Measurements from ENCODE around the gene NXN. TPM values are rescaled to one million over a fixed set of nuclear protein-coding genes. Genes with fewer than 3 reads are reported as not detected.

Gene NXN
- polyA plus RNA-seq, 1 experiment, result 88.8 TPM

DNA sequence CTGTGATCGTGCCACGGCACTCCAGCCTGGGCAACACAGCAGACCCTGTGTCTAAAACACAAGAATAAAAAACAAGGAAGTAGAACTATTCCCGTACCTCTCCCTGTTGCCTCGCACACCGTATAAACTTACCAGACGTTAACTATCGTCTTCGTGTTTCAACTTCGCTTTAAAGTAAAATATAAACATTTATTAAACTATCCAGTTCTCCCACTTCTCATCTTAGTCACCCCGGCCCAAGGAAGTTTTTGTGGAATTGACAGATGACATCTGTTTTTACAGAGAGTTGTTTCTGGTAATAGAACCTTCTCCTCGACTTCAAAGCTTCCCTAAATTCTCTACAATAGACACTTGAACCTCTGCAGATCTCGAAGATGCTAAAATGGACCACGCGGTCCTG is 83.1 kb downstream of the NXN start:
- no peak for DNase-seq (ENCODE audit: low read depth)
- CTCF ChIA-PET, result no interaction called here

DNA sequence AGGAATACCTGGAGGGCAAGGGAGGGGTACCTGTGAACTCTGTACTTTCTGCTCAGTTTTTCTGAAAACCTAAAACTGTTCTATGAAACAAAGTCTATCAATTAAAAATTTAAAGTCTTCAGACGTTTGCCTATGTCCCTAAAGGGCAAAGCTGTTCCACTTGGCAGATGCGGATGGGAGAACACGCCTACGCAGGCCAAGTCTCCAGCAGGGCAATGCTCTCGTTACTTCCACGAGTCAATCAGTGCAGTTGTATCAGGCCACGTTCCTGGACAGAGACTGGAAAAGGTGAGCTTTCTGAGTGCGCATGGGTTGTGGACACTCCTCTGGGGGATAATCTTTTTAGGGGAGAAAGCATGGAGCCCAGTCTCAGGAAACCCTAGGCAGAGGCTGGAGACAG is 86.6 kb downstream of the NXN start:
- Histone ChIP-seq H3K4me3 (ENCODE audit: low read depth, low read length) (no peak overlapping the region), H3K27me3 (ENCODE audit: control insufficient read depth, insufficient read depth, low read length) (no peaks in the 10 kb centered on the region), H3K36me3 (ENCODE audit: control insufficient read depth, insufficient read depth, low read length) (no peaks in the 10 kb centered on the region)
- ChIA-PET CTCF (interaction anchor here (0.5 kb wide), 1 partner anchor 94 kb away, joined by 3 read pairs; no protein-coding TSS in a partner anchor), POLR2A (no interaction called here)
- TF ChIP-seq, protein P1, sequence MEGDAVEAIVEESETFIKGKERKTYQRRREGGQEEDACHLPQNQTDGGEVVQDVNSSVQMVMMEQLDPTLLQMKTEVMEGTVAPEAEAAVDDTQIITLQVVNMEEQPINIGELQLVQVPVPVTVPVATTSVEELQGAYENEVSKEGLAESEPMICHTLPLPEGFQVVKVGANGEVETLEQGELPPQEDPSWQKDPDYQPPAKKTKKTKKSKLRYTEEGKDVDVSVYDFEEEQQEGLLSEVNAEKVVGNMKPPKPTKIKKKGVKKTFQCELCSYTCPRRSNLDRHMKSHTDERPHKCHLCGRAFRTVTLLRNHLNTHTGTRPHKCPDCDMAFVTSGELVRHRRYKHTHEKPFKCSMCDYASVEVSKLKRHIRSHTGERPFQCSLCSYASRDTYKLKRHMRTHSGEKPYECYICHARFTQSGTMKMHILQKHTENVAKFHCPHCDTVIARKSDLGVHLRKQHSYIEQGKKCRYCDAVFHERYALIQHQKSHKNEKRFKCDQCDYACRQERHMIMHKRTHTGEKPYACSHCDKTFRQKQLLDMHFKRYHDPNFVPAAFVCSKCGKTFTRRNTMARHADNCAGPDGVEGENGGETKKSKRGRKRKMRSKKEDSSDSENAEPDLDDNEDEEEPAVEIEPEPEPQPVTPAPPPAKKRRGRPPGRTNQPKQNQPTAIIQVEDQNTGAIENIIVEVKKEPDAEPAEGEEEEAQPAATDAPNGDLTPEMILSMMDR (IDR thresholded peaks at IDR 0.05; ENCODE audit: insufficient read depth, low read depth, low read length), result no peak
- no peak for DNase-seq (ENCODE audit: low read depth)

More for the DNA sequence above, 83.1 kb downstream of the NXN start:
- POLR2A ChIA-PET, result no interaction called here
- no peaks in the 10 kb centered on the region for H3K27me3 ChIP-seq (ENCODE audit: control insufficient read depth, insufficient read depth, low read length)
- no peak overlapping the region for H3K4me3 ChIP-seq (ENCODE audit: low read depth, low read length)
- TF ChIP-seq, protein P1 (IDR thresholded peaks at IDR 0.05; ENCODE audit: insufficient read depth, low read depth, low read length), result no peak
- no peaks in the 10 kb centered on the region for H3K36me3 ChIP-seq (ENCODE audit: control insufficient read depth, insufficient read depth, low read length)

DNA sequence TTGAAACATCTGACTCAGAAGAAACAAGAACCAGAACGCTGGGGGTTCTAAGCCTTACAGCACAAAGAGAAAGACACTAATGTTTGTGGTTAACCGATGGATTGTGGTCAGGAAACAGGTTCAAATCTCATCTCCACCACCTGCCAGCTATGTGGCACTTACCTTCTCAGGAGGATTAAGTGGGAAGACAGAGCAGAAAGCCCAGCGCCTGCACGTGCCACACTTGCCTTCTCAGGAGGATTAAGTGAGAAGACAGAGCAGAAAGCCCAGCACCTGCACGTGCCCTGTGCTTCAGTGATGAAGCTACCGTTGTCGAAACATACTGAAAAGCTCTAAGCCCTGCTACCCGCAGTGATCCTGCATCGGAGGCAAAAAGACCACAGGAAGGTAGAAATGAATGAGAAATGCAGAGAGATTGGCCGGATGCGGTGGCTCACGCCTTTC is 90.6 kb downstream of the NXN start:
- no peak overlapping the region for H3K4me3 ChIP-seq (ENCODE audit: low read depth, low read length)
- CTCF ChIA-PET, result no interaction called here
- TF ChIP-seq, protein P1 (IDR thresholded peaks at IDR 0.05; ENCODE audit: insufficient read depth, low read depth, low read length), result no peak
- POLR2A ChIA-PET, result no interaction called here
- no peaks in the 10 kb centered on the region for H3K27me3 ChIP-seq (ENCODE audit: control insufficient read depth, insufficient read depth, low read length)
- H3K36me3 ChIP-seq (ENCODE audit: control insufficient read depth, insufficient read depth, low read length), result no peaks in the 10 kb centered on the region
- DNase-seq (ENCODE audit: low read depth), result no peak

DNA sequence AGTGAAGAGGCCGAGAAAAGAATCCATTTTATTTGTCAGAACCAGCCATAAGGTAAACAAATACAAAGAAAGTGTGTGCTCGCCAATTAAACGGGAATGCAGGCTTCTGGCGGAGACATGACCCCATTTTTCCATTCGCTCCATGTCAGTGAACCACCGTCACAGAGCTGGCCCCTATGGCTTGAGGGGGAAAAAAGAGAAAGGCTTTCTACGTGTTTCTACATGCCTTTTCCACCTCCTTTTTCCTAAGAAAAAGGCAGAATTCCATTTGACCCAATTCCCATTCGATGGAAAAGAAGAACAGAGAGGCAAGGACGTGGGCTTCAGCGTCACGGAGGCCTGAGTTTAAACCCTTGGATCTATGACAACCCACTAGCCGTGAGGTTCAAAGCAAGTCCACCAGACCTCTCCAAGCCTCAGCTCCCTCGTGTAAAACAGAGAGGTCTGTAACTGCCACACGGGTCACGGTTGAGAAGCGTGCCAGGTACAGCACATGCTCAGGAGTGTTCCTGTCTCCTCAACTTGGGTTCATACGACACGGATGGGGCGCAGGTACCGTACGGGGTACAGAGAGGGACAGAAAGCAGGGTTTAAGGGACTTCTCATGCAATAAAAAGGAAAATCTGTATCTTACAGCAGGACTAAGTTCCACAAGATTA is 91.9 kb downstream of the NXN start:
- no peak for DNase-seq (ENCODE audit: low read depth)
- ChIA-PET CTCF (interaction anchor here (0.6 to 1.0 kb wide), 3 partner anchors 10 to 30 kb away, joined by 3 to 4 read pairs (median 4); no protein-coding TSS in a partner anchor), POLR2A (interaction anchor here (0.7 kb wide), 1 partner anchor 11 kb away, joined by 3 read pairs; no protein-coding TSS in a partner anchor)
- Histone ChIP-seq H3K36me3 (ENCODE audit: control insufficient read depth, insufficient read depth, low read length) (no peaks in the 10 kb centered on the region), H3K27me3 (ENCODE audit: control insufficient read depth, insufficient read depth, low read length) (no peaks in the 10 kb centered on the region), H3K4me3 (ENCODE audit: low read depth, low read length) (no peak overlapping the region)
- TF ChIP-seq, protein P1 (IDR thresholded peaks at IDR 0.05; ENCODE audit: insufficient read depth, low read depth, low read length), result no peak

DNA sequence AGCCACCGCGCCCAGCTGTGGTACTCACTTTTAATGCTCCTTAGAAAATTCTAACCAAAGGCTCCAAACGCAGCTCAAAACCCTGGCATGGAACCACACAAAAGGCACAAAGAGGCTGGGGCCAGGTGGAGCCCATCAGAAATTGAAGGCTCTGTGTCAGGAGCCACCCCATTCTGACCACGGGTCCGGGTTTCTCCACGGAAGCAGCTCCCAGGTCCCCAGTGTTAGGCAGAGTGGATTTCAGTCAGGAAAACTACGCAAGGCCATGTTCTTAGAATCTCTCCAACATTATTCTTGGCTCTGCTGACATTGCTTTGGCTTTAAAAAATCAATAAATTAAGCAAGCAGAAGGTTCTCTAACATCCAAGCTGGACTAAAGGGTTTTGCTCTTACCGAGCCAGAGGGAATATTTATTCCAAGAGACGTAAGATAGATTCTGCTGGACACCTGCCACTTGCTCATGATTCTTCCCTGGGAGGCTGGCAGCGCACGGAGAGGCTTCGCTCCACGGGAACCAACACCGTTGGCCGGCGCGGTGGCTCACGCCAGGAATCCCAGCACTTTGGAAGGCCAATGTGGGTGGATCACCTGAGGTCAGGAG is 93.5 kb downstream of the NXN start:
- Histone ChIP-seq H3K27me3 (ENCODE audit: control insufficient read depth, insufficient read depth, low read length) (no peaks in the 10 kb centered on the region), H3K36me3 (ENCODE audit: control insufficient read depth, insufficient read depth, low read length) (no peaks in the 10 kb centered on the region), H3K4me3 (ENCODE audit: low read depth, low read length) (no peak overlapping the region)
- CTCF ChIA-PET, result no interaction called here
- TF ChIP-seq, protein P1 (IDR thresholded peaks at IDR 0.05; ENCODE audit: insufficient read depth, low read depth, low read length), result no peak
- POLR2A ChIA-PET, result no interaction called here
- DNase-seq (ENCODE audit: low read depth), result no peak
